ENCODE results near the gene CCDC85B. TPM values are rescaled to one million over a fixed set of nuclear protein-coding genes. Genes with fewer than 3 reads are reported as not detected.

The CCDC85B gene
- polyA plus RNA-seq, 1 donor from 2014 or later, result 28.5 TPM

DNA sequence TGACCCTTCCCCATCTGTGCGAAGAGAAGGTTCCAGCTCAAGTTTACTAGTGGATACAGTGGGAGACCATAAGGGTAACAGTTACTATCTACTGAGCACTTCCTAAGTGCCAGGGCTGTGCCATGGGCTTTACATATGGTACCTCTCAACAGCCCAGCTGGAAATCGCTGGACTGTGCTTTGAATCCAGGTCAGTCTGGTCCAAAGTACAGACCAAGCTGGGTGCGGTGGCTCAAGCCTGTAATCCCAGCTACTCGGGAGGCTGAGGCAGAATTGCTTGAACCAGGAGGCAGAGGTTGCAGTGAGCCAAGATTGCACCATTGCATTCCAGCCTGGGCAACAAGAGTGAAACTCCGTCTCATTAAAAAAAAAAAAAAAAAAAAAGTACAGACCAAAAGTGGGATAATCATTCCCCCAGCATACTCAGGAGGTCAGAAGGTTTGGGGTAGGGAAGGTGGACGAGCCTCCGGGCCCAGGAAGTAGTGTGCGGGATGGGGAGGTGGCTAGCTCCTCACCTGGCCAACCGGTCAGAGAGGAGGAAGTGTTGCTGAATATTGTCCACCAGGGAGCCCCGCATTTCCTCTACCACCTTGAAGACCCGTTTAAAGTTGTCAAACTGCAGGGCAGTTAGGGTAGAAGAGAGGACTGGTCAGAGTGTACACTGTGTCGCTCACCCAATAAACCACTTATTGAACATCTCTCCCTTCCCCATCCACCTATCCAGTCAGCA is 4.5 kb upstream of the CCDC85B start:
- H3K9ac ChIP-seq (ENCODE audit: low read length), result peak overlapping the region; percentile 26
- no peak overlapping the region for H2AFZ ChIP-seq (ENCODE audit: low read depth, low read length)
- H4K20me1 ChIP-seq (ENCODE audit: insufficient read depth), result no peaks in the 10 kb centered on the region
- no peaks in the 10 kb centered on the region for H3K9me2 ChIP-seq (ENCODE audit: insufficient read depth, low read length)
- H3K4me3 ChIP-seq (ENCODE audit: low read length), result peak overlapping the region; percentile 96
- no peak overlapping the region for H3K4me2 ChIP-seq (ENCODE audit: low read length)
- no peaks in the 10 kb centered on the region for H3K9me3 ChIP-seq (ENCODE audit: low read length)
- H3K36me3 ChIP-seq (ENCODE audit: insufficient read depth, low read length), result no peaks in the 10 kb centered on the region
- TF ChIP-seq, protein P1, sequence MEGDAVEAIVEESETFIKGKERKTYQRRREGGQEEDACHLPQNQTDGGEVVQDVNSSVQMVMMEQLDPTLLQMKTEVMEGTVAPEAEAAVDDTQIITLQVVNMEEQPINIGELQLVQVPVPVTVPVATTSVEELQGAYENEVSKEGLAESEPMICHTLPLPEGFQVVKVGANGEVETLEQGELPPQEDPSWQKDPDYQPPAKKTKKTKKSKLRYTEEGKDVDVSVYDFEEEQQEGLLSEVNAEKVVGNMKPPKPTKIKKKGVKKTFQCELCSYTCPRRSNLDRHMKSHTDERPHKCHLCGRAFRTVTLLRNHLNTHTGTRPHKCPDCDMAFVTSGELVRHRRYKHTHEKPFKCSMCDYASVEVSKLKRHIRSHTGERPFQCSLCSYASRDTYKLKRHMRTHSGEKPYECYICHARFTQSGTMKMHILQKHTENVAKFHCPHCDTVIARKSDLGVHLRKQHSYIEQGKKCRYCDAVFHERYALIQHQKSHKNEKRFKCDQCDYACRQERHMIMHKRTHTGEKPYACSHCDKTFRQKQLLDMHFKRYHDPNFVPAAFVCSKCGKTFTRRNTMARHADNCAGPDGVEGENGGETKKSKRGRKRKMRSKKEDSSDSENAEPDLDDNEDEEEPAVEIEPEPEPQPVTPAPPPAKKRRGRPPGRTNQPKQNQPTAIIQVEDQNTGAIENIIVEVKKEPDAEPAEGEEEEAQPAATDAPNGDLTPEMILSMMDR (IDR thresholded peaks at IDR 0.05; ENCODE audit: poor library complexity, severe bottlenecking), result no peak
- TF ChIP-seq TAF1 (IDR thresholded peaks at IDR 0.05; ENCODE audit: low read depth), result no peak
- no peak for TF ChIP-seq MXI1 (conservative IDR thresholded peaks at IDR 0.05; ENCODE audit: poor library complexity, severe bottlenecking)
- TF ChIP-seq SMC3 (conservative IDR thresholded peaks at IDR 0.05; ENCODE audit: poor library complexity), result no peak
- TF ChIP-seq, protein P2, sequence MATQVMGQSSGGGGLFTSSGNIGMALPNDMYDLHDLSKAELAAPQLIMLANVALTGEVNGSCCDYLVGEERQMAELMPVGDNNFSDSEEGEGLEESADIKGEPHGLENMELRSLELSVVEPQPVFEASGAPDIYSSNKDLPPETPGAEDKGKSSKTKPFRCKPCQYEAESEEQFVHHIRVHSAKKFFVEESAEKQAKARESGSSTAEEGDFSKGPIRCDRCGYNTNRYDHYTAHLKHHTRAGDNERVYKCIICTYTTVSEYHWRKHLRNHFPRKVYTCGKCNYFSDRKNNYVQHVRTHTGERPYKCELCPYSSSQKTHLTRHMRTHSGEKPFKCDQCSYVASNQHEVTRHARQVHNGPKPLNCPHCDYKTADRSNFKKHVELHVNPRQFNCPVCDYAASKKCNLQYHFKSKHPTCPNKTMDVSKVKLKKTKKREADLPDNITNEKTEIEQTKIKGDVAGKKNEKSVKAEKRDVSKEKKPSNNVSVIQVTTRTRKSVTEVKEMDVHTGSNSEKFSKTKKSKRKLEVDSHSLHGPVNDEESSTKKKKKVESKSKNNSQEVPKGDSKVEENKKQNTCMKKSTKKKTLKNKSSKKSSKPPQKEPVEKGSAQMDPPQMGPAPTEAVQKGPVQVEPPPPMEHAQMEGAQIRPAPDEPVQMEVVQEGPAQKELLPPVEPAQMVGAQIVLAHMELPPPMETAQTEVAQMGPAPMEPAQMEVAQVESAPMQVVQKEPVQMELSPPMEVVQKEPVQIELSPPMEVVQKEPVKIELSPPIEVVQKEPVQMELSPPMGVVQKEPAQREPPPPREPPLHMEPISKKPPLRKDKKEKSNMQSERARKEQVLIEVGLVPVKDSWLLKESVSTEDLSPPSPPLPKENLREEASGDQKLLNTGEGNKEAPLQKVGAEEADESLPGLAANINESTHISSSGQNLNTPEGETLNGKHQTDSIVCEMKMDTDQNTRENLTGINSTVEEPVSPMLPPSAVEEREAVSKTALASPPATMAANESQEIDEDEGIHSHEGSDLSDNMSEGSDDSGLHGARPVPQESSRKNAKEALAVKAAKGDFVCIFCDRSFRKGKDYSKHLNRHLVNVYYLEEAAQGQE (IDR thresholded peaks at IDR 0.05; ENCODE audit: borderline replicate concordance), result no peak
- no peak for TF ChIP-seq POLR2AphosphoS5 (IDR thresholded peaks at IDR 0.05)
- H3K27ac ChIP-seq (ENCODE audit: low read length), result no peak overlapping the region
- H3F3A ChIP-seq (ENCODE audit: insufficient read depth, low read length, poor library complexity, severe bottlenecking), result peaks cover 4% of the 10 kb centered on the region
- H3K79me2 ChIP-seq (replicated peaks; ENCODE audit: insufficient read depth, low read length), result peaks cover 17% of the 10 kb centered on the region
- no peaks in the 10 kb centered on the region for H3K27me3 ChIP-seq (ENCODE audit: insufficient read depth, low read depth, low read length)

DNA sequence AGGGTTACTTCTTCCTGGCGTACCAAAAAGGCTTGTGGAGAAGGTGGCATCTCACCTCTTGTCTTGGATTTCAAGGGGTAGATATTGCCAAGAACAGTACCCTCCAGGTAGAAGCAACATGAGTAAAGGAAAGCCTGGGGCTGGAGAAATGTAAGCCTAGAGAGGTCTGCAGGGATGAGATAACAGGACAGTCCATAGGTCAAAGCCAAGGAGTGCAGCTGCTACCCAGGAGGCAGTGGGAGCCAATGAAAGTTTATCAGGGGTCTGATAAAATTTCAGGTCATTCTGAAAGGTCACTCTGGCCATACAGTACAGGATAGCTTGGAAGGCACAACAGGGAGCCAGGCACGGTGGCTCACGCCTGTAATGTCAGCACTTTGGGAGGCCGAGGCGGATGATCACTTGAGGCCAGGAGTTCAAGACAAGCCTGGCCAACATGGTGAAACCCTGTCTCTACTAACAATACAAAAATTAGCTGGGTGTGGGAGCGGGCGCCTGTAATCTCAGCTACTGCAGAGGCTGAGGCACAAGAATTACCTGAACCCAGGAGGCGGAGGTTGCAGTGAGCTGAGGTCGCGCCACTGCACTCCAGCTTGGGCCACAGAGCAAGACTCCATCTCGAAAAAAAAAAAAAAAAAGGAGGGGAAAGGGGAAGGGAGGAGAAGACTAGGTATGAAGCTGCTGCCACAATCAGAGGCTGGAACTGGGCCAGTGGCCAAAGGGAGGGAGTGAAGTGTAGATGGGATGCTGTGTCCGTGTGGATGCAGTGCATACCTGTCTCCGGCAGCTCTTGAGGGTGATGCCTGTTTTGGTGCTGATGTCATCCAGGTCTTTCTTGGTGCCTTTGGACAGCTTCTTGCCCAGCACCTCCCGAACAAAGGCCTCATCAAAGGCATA is 3.4 kb upstream of the CCDC85B start:
- H3K4me3 ChIP-seq (ENCODE audit: low read length), result peak overlapping the region; percentile 96
- H3K79me2 ChIP-seq (replicated peaks; ENCODE audit: insufficient read depth, low read length), result peaks cover 17% of the 10 kb centered on the region
- H3K4me2 ChIP-seq (ENCODE audit: low read length), result peak overlapping the region; percentile 94
- H3K36me3 ChIP-seq (ENCODE audit: insufficient read depth, low read length), result no peaks in the 10 kb centered on the region
- H3F3A ChIP-seq (ENCODE audit: insufficient read depth, low read length, poor library complexity, severe bottlenecking), result peaks cover 4% of the 10 kb centered on the region
- TF ChIP-seq TAF1 (IDR thresholded peaks at IDR 0.05; ENCODE audit: low read depth) (no peak), EP300 (conservative IDR thresholded peaks at IDR 0.05; ENCODE audit: poor library complexity, severe bottlenecking) (no peak), POLR2AphosphoS5 (IDR thresholded peaks at IDR 0.05) (no peak), MXI1 (conservative IDR thresholded peaks at IDR 0.05; ENCODE audit: poor library complexity, severe bottlenecking) (no peak), SMC3 (conservative IDR thresholded peaks at IDR 0.05; ENCODE audit: poor library complexity) (no peak), EZH2 (IDR thresholded peaks at IDR 0.05; ENCODE audit: borderline replicate concordance, insufficient read depth, low read length, poor library complexity, severe bottlenecking) (no peak), RAD21 (conservative IDR thresholded peaks at IDR 0.05) (no peak)
- TF ChIP-seq, protein P2 (IDR thresholded peaks at IDR 0.05; ENCODE audit: borderline replicate concordance), result no peak
- TF ChIP-seq, protein P1 (IDR thresholded peaks at IDR 0.05; ENCODE audit: poor library complexity, severe bottlenecking), result no peak
- no peaks in the 10 kb centered on the region for H3K27me3 ChIP-seq (ENCODE audit: insufficient read depth, low read depth, low read length)
- no peak overlapping the region for H2AFZ ChIP-seq (ENCODE audit: low read depth, low read length)
- peak overlapping the region; percentile 97 for H3K9ac ChIP-seq (ENCODE audit: low read length)
- peak overlapping the region; percentile 92 for H3K27ac ChIP-seq (ENCODE audit: low read length)
- no peaks in the 10 kb centered on the region for H3K9me2 ChIP-seq (ENCODE audit: insufficient read depth, low read length)
- H3K9me3 ChIP-seq (ENCODE audit: low read length), result no peaks in the 10 kb centered on the region
- H4K20me1 ChIP-seq (ENCODE audit: insufficient read depth), result no peaks in the 10 kb centered on the region

Measured in neural cell (in vitro differentiated cells).